ENCODE results near the gene KCNMA1.

Gene KCNMA1

DNA sequence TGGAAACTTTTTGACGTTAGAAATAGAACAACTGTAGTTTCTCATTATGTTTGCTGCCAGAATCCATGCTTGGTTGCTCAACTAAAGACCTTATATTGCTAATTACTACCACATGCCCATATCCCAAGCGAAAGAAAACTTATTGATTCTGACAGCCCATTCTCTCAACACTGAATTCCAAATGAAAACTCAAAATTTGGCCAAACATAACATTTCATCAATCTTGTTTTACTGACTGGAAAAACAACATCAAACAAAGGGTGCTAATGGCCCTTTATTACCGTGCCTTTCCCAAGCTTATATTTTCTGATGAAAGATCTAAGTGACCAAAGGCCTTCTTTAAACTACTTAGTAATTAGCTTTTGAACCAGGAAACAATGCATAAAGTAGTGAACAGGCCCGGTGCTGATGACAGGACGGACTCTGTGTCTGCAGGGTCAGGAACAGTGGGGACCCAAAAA is 531.8 kb downstream of the KCNMA1 start:
- DNase-seq (ENCODE audit: low read depth) = peak; percentile 54

DNA sequence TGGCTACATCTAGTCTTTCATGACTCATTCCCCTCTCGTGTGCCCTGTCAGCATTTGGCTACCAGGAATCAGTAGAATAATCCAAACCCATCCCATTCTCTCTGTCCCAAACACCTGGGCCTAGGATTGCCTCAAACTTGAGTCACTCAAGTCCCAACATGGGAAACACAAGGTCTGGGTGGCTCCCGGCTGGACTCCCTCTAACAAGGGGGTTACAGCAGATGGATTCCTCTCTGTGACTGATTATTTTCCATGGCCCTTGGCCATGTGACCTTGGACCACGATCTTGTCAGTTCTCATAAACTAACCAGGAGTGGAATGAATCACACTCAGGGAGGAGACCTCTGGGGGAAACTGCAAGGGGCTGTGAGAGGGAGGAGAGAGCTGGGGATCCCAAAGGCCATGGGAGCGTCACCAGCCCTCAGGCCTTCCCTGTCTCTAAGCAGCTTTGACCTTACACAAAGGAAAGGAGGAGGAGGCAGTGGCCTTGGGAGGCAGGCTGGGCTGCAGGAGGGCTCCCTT is 533.1 kb downstream of the KCNMA1 start:
- DNase-seq (ENCODE audit: low read depth) = peak; percentile 95

DNA sequence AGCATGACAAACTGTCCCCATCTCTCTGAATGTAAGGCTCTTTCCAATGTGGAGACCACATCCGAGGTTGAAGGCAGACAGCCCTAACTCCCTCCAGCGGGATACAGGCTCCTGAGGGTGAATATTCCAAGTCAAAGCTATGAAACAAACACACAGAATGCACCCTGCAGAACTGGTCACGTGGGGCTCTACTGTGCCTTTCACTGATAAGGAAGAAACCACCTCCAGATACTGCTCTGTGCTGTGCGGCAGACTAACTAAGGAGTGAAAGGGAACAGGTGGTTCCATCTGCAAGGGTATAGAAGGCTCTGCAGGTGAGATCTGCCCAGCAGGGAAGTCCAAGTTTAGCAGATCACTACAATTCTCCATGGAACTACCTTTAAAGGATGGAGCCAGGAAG is 534.4 kb downstream of the KCNMA1 start:
- DNase-seq (ENCODE audit: low read depth) = no peak

DNA sequence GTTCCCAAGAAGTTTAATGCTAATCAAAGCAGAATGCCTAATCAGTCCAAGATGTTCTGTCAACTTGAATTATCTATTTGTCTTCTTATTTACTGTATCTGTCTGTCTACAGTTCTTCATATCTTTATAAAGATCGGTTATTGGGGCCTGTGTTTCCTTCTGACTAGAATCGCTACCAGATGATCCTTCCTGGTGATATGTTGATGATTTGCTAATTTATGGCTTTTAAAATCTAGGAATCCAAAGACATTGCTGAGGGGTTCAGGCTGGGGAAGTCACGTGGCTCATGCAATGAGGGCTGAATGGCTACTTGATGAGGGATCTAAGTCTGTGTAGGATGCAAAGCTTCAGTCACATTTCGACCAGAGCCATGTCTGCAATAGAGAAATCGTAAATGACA is 536.3 kb downstream of the KCNMA1 start:
- DNase-seq (ENCODE audit: low read depth) = no peak

DNA sequence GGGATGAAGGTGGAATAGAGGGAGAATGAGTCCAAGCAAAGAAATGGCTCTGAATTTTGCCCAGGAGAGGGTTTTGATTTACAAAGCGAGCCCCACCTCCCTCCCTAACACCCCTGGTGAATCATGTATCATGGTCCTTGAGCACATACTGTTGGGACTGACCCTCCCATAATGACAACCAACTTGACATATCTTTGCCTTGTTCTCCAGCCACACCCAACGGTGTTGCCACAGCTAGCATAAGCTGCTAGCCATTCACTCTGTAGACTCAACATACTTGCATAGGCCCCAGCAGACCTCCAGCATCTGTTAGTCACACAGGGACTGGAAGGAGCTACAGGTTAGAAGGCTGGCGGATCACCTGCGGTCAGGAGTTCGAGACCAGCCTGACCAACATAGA is 538.5 kb downstream of the KCNMA1 start:
- DNase-seq (ENCODE audit: low read depth) = no peak

DNA sequence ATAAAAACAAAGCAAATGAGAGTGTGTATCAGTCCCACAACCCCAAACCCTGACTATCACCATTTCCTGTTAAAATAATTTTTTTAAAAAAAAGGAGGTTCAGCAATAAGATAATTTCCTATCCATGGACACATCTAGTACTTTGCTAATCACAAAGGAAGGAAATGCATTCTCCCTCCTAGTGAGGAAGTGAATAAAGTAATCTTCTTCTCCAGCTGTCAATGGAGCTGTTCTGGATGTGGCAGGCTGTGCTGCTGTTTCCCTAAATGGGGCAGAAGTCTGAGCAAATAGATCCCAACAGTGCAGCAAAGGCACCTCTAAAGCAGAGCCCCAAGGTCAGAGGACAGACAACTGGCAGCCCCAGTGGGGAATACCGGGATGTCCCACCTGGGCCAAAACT is 540.0 kb downstream of the KCNMA1 start:
- DNase-seq (ENCODE audit: low read depth) = no peak

DNA sequence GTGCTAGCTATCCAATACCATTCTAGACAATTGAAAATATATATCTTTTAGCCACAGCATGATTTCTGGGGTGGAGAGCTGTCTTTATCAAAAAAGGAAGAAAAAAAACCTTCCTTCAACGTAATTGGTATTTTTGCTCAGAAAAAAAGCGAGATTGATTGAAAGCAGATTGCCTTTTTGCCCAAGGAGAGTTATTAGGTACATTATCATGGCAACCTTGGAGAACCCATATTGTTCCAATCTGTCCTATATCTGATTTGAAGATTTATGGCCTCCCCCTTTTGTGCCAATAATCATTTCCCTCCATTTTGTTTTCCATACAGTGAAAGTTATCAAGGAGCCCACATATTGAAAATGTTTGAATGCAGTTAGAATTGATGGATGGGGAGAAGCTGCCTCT is 544.5 kb downstream of the KCNMA1 start:
- DNase-seq (ENCODE audit: low read depth) = no peak

DNA sequence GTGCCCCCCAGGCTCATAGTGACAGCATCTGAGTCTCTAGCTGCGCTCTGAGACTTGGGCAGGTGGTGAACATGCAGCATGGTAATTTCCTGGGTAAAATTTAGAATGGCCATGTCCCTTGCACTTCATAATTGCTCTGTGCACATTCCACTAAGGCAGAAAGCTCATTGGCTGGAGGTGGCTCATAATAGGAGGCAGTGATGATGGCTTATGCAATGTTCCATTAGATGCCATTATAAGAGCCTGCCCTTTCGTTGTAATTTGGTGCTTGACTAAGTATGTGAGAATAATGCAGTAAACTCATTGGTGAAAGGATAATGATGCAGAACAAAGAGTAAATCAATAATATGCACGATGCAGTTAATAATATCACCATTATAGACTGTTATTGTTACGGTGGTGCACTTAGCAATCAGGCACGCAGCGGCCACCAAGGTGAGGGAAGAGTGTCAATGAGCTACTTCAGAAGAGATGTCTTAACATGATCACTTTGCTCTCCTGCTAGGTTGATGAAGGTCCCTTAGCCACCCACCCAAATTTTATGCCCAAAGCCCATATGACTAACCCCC is 545.9 kb downstream of the KCNMA1 start:
- no peak for DNase-seq (ENCODE audit: low read depth)

DNA sequence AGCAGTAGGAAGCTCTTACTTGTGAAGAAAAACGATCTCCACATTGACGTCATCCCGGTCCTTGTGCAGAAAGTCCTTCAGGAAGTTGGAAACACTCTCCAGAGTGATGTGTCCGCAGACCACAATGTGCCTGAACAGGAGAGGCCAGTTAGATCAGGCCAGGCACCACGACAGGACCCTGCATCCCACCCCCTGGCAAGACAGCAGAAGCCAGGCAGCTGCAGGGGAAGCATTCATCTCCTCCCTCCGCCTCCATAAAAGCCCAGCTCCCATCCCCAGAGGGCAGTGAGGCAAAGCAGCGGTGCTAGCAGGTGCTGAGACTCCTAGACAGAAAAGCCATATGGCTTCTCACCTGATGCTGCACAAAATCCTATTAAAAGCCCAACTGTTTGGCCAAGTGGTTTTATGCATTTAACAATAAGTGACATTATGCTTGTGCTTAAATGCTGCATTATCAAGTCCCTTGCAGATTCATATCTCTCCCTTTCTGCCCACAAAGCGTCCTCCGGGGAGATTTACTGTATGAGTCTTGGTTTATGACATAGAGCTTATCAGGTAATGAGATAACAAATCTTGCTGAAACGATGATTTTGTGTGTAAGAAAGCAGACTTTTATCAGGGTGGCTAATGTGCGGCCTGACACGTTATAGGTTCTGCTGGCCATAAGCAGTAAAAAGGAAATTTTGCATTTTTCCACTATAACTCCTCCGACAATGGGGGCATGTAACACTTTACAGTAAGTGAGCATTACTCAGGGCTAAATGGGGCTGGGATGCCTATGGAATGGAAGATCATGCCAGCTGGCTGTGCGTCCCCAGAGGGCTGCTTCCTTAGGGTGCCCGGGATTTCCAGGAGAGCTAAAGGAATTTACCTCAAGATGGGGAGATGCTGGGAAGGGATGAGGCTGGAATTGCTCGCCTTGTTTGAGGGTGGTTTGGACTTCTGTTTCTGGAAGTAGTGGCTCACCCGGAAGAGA is 546.9 kb downstream of the KCNMA1 start:
- no peak for DNase-seq (ENCODE audit: low read depth)

DNA sequence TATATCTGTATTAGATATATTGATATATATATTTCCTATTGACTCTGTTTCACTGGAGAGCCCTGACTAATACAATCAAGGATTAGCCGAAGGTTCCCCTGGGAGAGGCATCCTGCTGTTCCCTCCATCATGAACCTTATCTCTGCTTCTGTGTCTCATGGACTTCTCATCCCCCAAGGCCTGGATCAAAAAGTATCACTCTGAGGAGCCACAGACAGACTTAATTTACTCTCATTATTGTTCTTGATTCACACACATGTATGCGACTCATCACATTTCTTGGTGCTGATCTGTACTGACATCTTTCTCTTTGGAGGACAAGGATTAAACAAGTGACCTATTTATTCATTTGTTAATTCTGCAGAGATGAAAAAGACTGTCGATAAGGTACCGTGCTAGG is 550.2 kb downstream of the KCNMA1 start:
- DNase-seq (ENCODE audit: low read depth) = no peak

DNA sequence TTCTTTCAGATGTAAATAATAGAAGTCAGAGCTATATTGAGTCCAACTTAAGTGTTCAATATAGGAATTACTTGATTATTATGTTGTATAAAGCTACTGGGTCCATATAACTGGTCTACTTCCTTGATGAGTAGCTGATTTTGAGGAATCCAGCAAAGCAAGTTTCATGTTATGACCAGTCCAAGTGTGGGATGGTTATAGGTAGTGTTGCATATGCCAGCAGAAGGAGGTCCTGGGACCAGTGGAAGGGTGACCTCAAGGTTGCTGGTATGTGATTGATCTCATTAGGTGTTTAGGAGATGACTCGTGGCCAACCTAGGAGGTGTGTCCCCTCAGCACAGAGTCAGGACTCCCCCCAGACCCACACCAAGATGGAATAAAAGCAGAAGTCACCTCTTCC is 551.5 kb downstream of the KCNMA1 start:
- DNase-seq (ENCODE audit: low read depth) = no peak

DNA sequence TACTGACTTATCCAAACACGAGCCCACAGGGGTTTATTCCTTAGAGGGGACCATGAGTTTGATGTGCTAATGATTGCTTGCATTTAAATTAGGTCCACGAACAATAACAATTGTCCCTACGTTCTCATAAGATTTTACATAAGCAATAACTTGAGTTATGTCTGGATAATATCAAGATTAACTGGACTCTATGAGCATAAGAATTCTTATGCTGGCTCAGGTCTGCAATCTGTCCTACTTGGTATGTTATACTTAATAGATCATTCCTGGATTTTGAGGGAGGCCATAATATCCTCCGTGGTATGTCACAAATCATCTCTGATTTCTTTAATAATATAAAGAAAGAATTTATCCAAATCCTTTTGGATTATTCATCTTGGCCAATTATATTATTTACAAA is 552.3 kb downstream of the KCNMA1 start:
- no peak for DNase-seq (ENCODE audit: low read depth)

DNA sequence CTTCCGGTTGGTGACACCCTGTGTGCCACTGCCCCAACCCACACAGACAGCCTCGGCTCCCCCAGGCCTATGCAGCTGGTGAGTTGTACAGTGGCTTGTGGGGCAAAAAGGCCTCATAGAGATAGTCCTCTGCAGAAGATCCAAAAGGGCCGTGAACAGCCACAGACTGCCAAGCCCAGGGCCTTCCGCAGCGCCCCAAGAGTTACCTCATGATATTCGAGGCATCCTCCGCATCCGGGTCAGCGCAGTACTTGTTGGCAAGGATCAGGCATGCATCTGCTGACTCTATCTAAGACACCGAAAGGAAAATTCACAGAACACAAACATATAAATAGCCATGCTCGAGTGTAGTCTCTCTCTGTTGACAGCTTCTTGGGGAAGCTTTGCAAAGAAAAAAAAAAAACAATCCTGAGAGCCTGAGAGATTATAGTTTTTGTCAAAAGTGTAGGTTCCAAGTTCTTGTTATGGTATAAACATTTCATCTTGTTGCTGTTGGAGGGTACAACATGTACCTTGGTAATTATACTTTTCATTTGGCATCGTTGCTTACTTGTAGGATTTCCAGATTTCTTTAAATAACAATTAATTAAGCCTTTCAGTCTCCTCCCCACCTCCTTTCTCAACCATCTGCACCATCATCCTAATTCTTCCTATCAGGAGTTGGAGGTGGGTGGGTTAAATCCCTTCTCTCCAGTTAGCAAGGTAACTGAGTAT is 553.0 kb downstream of the KCNMA1 start:
- no peak for DNase-seq (ENCODE audit: low read depth)

DNA sequence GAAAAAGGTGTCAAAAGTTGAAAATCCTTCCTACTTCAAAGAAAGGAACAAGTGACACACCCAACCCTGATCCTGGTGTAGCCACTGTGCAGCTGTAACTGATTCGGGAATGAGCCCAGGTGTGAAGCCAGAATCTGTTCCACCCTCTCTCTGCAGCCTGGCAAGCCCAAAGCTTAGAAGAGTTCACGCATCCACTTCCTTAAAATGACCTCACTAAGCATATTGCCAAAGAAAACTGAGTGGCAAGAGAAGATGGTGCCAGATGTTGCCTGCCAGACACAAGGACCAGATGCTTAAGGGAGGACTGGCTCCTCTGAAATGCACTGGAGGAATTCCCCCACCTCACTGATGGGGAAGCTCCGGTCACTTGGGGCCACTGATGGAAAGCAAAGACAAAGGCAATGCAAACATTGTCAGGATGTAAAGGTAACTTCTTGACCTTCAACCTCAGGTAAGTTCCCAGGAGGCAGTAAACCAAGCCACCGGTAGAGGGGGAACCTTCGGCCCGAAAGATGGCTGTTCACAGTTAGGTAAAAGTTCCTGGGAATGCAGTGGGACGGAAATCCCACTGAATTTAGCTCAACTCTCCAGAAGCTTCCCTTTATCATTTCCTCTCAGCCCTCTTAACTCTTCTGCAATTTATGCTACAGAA is 554.9 kb downstream of the KCNMA1 start:
- DNase-seq (ENCODE audit: low read depth) = no peak

DNA sequence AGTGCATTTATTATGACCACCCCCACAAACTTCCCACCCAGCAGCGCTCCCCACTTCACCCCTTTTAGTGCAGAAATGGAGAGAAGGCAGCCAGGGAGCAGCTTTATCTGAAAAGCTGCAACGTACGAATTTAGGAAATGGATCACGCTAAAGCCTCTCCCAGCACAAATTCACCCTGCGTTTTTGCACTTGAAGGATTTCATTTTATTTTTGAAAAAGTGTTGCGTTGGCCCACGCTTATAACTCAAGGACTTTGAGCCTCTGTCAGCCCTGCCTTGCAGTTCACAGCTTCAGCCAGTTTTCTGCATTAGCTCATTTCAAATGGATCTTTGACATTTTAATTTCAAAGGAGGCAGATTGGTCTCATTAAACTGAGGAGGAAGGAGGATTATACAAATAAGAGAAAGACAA is 556.1 kb downstream of the KCNMA1 start:
- DNase-seq (ENCODE audit: low read depth) = no peak

DNA sequence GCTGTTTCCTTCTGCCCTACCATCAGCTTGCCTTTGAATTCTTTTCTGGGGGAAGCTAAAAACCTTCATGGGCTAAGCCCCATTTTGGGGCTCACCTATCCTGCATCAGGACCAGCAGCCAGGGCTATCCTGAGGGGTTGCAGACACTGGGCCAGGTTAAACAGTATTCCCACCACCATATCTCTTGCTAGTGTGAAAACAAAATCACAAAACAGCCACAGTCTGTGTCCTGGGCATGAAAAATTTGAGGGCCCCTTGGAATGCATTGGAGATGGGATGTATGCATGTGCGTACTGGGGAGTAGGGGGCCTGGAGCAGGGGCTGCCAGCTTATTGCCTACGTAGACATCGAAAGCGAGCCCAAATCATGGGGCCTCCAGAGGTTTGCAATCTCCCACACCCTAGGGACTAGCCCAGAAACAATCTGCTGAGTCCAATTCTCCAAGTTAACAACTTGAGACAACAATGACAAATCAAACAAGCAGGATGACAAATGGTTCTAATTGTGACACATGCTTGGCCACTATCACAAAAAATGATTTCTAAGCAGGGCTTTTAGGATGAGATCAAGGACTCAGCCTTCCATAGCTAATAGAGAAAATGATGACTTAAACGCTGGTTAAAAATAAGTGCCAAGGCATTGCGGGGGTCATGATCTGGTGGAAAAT is 557.1 kb downstream of the KCNMA1 start:
- no peak for DNase-seq (ENCODE audit: low read depth)

DNA sequence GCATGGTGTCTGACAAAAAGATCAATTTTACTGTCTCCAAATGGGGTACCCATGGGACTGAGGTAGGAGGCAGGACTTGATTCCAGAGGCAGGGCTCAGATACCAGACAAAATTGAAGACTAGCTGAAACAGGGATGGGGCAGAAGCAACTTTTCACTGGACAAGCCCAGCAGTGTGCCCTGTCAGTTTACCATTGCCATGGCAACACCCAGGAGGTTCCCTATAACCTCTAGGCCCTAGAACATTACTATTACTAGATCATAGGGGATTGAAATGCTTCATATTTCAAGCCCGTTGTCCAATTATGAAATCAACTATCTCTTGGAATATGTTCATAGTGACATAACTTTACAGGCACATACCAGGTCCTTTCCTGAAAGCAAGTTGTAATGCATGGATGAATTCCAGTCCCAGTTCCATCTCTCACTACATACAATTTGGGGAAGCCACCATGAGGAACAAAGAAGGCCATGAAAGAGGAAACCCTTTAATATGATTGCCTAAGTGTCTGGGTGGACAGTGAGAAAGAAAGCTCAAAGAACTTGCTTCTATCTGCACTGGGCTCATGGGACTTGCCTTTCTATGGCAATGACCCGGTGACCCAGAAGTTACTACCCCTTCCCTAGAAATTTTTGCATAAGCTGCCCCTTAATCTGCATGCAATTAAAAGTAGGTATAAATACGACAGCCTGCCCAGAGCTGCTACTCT is 557.9 kb downstream of the KCNMA1 start:
- no peak for DNase-seq (ENCODE audit: low read depth)

DNA sequence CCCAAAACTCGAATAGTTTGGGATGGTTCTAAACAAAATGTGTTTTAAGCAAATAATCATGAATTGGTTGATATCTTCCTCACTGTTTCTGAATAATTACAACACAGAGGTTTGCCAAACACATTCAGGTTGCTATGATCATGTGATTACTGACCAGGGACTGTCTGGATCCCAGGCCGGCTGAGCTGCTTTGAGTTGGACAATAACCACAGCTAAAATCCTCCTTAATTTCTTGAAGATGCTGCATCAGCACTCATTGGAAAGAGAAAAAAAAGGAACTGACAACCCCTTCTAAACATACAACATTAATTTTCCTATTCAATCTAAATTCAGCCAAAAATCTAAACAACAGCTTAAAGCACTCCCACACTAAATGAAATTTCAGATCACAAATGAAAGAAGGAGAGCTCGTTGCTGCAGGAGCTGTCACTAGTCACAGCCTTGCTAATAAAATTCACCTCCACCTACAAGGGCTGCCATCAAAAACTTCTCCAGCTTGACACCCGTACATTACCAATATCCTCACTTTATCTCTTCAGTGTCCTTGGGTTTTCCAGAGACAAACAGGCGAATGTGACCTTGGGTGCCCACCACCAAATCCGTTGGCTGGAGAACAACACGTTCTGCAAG is 560.2 kb downstream of the KCNMA1 start:
- no peak for DNase-seq (ENCODE audit: low read depth)

DNA sequence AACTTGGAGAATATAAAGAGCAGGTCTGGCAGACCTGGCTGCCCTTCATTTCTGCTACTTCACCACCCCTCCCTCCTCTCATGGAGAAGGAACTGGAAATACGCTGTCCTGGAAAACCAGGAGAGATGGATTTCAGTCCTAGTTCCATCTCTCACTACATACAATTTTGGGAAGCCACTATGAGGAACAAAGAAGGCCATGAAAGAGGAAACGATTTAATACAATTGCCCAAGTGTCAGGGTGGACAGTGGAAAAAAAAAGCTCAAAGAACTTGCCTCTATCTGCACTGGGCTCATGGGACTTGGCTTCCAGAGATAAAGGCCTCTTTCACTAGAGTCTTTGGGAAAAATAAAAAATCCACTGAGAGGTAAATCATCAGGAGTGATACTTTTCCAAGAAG is 561.7 kb downstream of the KCNMA1 start:
- DNase-seq (ENCODE audit: low read depth) = no peak

DNA sequence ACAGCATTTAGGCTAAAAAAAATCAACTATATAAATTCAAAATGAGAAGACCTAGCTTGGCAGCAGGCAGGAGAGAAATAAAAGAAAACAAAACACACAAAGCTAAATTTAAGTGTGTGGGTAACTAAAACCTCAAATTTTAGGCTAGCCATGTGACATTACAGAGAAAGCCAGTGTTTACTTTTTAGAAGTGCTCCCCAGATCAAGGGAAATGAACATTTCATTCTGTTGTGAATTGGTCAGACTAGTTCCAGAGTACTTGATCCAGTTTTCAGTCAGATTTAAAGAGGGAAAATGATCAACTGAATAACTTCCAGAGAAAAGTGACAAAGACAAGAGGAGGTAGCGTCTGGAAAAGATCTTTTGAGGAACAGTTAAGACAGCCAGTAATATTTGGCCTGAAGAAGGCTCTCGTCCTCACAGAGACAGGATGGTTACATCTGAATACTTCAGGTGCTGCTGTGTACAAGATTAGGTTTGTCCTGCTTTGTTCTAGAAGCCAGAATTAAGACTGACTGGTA is 563.4 kb downstream of the KCNMA1 start:
- no peak for DNase-seq (ENCODE audit: low read depth)
